ENCODE measurements around the gene DPYSL4. TPM values are rescaled to one million over a fixed set of nuclear protein-coding genes. Genes with fewer than 3 reads are reported as not detected.

DPYSL4 gene
- total RNA-seq, 1 experiment from 2014 or later, result 9.9 TPM

- no peak overlapping the region for H3K27ac ChIP-seq (ENCODE audit: low read length)
- no peak overlapping the region for H3K4me3 ChIP-seq (ENCODE audit: low read depth in 2 of 2, low read length in 2 of 2)
- TF ChIP-seq SIN3A (IDR thresholded peaks at IDR 0.05; ENCODE audit: borderline replicate concordance, insufficient read depth, low read depth, low read length) (no peak), POLR2AphosphoS5 (IDR thresholded peaks at IDR 0.05; ENCODE audit: low read depth, low read length) (no peak), CTCF (IDR thresholded peaks at IDR 0.05) (no peak), TCF7L2 (IDR thresholded peaks at IDR 0.05; ENCODE audit: low read depth, low read length) (no peak)
- TF ChIP-seq, protein P1, sequence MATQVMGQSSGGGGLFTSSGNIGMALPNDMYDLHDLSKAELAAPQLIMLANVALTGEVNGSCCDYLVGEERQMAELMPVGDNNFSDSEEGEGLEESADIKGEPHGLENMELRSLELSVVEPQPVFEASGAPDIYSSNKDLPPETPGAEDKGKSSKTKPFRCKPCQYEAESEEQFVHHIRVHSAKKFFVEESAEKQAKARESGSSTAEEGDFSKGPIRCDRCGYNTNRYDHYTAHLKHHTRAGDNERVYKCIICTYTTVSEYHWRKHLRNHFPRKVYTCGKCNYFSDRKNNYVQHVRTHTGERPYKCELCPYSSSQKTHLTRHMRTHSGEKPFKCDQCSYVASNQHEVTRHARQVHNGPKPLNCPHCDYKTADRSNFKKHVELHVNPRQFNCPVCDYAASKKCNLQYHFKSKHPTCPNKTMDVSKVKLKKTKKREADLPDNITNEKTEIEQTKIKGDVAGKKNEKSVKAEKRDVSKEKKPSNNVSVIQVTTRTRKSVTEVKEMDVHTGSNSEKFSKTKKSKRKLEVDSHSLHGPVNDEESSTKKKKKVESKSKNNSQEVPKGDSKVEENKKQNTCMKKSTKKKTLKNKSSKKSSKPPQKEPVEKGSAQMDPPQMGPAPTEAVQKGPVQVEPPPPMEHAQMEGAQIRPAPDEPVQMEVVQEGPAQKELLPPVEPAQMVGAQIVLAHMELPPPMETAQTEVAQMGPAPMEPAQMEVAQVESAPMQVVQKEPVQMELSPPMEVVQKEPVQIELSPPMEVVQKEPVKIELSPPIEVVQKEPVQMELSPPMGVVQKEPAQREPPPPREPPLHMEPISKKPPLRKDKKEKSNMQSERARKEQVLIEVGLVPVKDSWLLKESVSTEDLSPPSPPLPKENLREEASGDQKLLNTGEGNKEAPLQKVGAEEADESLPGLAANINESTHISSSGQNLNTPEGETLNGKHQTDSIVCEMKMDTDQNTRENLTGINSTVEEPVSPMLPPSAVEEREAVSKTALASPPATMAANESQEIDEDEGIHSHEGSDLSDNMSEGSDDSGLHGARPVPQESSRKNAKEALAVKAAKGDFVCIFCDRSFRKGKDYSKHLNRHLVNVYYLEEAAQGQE (IDR thresholded peaks at IDR 0.05; ENCODE audit: insufficient read depth in 1 of 2, low read depth in 2 of 2, low read length in 1 of 2), result no peak
- H3K27me3 ChIP-seq (ENCODE audit: control insufficient read depth, insufficient read depth, low read length), result no peaks in the 10 kb centered on the region
- BruUV-seq (replicated peaks), result no TSS peak
- DNase-seq (ENCODE audit: low read depth, low spot score), result no peak
- intact Hi-C loops (cut with micrococcal nuclease; ENCODE audit: unreplicated experiment) (no loop called here), in situ Hi-C loops (cut with HindIII; ENCODE audit: low pct_unique_long_range_greater_than_20kb, low sequenced_read_pairs) (no loop called here)
- H3K36me3 ChIP-seq (ENCODE audit: control insufficient read depth, insufficient read depth, low read length), result no peaks in the 10 kb centered on the region
- ATAC-seq, result peak; percentile 10; the same call in 1 of the 2 replicates
- H3K4me1 ChIP-seq (ENCODE audit: control insufficient read depth, insufficient read depth, low read length), result no peaks in the 10 kb centered on the region
- H3K9me3 ChIP-seq (ENCODE audit: control insufficient read depth, insufficient read depth, low read depth, low read length), result no peaks in the 10 kb centered on the region
- ChIA-PET CTCF (no interaction called here), POLR2A (no interaction called here)
Measured at GRCh38 chr10:132210766-132211165, 24.0 kb downstream of the DPYSL4 start.

- in situ Hi-C loops (cut with HindIII; ENCODE audit: low pct_unique_long_range_greater_than_20kb, low sequenced_read_pairs), result no loop called here
- TF ChIP-seq, protein P1 (IDR thresholded peaks at IDR 0.05; ENCODE audit: insufficient read depth in 1 of 2, low read depth in 2 of 2, low read length in 1 of 2), result no peak
- no peak for TF ChIP-seq SIN3A (IDR thresholded peaks at IDR 0.05; ENCODE audit: borderline replicate concordance, insufficient read depth, low read depth, low read length)
- no peak for TF ChIP-seq POLR2AphosphoS5 (IDR thresholded peaks at IDR 0.05; ENCODE audit: low read depth, low read length)
- TF ChIP-seq TCF7L2 (IDR thresholded peaks at IDR 0.05; ENCODE audit: low read depth, low read length), result no peak
- TF ChIP-seq CTCF (IDR thresholded peaks at IDR 0.05), result no peak
- ChIA-PET CTCF (no interaction called here), POLR2A (no interaction called here)
- no TSS peak for BruUV-seq (replicated peaks)
- no peaks in the 10 kb centered on the region for H3K27me3 ChIP-seq (ENCODE audit: control insufficient read depth, insufficient read depth, low read length)
- ATAC-seq (no peak), DNase-seq (ENCODE audit: low read depth, low spot score) (no peak)
- H3K4me3 ChIP-seq (ENCODE audit: low read depth in 2 of 2, low read length in 2 of 2), result no peak overlapping the region
- H3K4me1 ChIP-seq (ENCODE audit: control insufficient read depth, insufficient read depth, low read length), result no peaks in the 10 kb centered on the region
- no peaks in the 10 kb centered on the region for H3K36me3 ChIP-seq (ENCODE audit: control insufficient read depth, insufficient read depth, low read length)
- no peaks in the 10 kb centered on the region for H3K9me3 ChIP-seq (ENCODE audit: control insufficient read depth, insufficient read depth, low read depth, low read length)
- intact Hi-C loops (cut with micrococcal nuclease; ENCODE audit: unreplicated experiment), result no loop called here
- H3K27ac ChIP-seq (ENCODE audit: low read length), result no peak overlapping the region
Measured at GRCh38 chr10:132211246-132211645, 24.5 kb downstream of the DPYSL4 start.

Data from Panc1 (cell line).